COLO829 (cell line): ENCODE measurements around the gene DSCAM.

Source experiments
- DNase-seq: peaks from one replicate; pipeline ENCODE4 v3.0.0; 2012; ENCODE audit warnings: low spot score

Gene DSCAM

GRCh38 chr21:40837456-40837855 lies 9.5 kb downstream of the DSCAM start:
- DNase-seq: no peak

GRCh38 chr21:40835184-40835694 lies 11.7 kb downstream of the DSCAM start:
- DNase-seq: no peak

GRCh38 chr21:40833184-40833583 lies 13.8 kb downstream of the DSCAM start:
- DNase-seq: no peak

GRCh38 chr21:40832316-40832715 lies 14.6 kb downstream of the DSCAM start:
- no peak for DNase-seq

DNA sequence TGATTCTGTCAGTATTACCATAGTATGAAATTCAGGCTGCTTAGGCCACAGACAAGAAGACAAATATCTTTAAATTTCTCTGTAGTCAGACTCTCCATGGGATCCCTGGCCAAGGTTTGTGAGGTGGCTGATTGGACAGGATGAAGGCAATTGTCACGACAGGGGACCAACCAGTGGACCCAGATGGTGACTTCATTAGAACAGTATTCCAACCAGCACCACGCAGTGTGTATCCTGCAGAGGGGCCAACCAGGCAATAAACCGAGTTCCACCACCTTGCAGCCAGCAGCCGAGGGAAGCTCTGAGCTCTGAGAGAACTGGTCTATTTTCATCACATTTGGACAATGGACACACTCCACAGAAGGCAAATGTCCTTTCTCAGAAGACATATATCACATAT lies 16.1 kb downstream of the DSCAM start:
- no peak for DNase-seq

- DNase-seq: no peak
Observed at GRCh38 chr21:40829791-40830190, 17.2 kb downstream of the DSCAM start.

DNA sequence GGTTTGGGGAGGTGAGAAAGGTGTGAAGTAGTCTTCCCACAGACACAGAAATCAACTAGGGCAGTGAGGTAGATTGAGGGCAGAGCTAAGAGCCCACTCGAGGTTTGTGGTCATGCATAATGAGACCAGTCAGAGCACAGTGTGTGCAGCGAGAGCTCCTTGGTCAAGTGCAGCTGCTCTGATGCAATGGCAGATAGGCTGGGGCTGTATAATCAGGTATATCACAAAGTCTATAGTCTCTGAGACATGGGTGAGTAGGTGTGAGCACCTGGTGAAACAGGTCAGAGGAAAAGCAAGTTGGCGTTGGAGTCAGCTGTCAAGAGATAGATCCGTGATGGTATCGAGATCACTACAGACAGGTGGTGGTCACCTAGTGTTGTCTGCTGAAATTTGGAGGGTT lies 17.6 kb downstream of the DSCAM start:
- DNase-seq: no peak

GRCh38 chr21:40827509-40827908 lies 19.4 kb downstream of the DSCAM start:
- no peak for DNase-seq

GRCh38 chr21:40819071-40819900 lies 27.7 kb downstream of the DSCAM start:
- no peak for DNase-seq

DNA sequence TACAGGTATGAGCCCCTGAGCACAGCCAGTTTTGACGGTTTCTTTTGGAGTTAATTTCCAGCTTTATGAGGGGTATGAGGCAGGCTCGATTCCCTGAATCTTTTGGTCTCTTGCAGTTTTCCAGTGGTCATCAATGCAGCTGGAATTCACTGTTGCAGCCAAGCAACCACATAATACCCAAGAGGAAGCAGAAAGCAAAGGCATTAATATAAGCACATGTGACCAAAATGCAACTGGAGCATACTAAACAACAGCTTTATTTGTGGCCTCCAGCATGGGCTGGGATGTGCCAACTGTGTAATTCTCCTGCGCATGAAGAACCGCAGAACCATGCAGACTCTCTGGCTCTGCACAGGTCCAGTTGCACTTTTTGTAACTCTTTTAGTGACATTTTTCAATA lies 33.0 kb downstream of the DSCAM start:
- no peak for DNase-seq

- DNase-seq: no peak
Observed at GRCh38 chr21:40809673-40810197, 37.2 kb downstream of the DSCAM start.

- no peak for DNase-seq
Observed at GRCh38 chr21:40803101-40803500, 43.9 kb downstream of the DSCAM start.

DNA sequence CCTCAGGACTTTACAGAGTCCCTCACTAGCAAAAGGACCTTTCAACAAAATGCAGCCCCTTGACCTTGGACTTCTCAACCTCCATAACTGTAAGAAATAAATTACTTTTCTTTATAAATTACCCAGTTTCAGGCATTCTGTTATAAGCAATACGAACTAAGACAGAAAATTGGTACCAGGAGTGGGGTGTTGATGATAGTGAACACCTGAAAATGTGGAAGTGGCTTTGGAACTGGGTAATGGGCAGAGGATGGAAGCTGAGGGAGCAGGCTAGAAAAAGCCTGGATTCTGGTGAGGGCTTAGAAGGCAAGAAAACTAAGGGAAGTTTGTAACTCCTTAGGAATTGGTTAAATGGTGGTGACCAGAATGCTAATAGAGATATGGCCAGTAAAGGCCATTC lies 46.8 kb downstream of the DSCAM start:
- no peak for DNase-seq

DNA sequence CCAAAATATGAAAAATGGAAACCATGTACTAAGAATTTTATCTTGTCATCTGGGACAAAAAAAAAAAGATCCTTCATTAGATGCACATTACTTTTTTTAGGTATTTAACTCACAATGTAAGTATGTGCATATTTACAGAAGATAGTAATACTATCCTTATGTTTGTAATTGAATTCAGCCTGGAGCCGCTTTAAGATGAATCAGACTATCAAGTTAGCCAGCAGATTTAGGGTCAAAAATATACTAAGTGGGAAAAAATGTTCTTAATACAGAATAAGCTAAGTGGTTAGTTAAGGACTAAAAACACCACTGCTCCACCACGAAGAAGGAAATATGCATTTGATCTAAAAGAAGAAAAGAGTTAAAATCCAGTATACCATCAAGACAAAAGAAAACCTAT lies 49.1 kb downstream of the DSCAM start:
- DNase-seq: no peak

GRCh38 chr21:40797410-40797809 lies 49.5 kb downstream of the DSCAM start:
- no peak for DNase-seq

GRCh38 chr21:40796464-40796863 lies 50.5 kb downstream of the DSCAM start:
- DNase-seq: no peak

DNA sequence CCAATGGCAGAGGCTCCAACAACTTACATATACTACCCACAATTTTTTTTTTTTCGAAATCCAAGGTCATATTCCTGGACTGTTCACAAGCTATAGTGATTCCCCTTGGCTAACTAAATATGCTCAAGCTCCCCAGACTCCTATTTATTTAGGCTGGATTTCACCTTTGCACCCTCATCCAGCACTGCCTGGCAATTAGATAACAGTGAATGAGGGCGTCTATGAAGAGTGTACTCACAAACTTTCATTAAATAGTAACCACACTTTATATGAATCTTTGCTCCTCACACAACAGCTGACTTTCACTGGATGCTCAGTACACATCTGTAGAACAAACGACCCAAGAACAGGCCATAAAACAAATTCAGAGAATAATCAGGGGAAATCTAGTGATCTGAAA lies 51.6 kb downstream of the DSCAM start:
- DNase-seq: no peak

- DNase-seq: no peak
Observed at GRCh38 chr21:40792691-40793456, 54.1 kb downstream of the DSCAM start.

- no peak for DNase-seq
Observed at GRCh38 chr21:40788635-40789034, 58.3 kb downstream of the DSCAM start.

GRCh38 chr21:40783404-40783803 lies 63.6 kb downstream of the DSCAM start:
- DNase-seq: no peak

DNA sequence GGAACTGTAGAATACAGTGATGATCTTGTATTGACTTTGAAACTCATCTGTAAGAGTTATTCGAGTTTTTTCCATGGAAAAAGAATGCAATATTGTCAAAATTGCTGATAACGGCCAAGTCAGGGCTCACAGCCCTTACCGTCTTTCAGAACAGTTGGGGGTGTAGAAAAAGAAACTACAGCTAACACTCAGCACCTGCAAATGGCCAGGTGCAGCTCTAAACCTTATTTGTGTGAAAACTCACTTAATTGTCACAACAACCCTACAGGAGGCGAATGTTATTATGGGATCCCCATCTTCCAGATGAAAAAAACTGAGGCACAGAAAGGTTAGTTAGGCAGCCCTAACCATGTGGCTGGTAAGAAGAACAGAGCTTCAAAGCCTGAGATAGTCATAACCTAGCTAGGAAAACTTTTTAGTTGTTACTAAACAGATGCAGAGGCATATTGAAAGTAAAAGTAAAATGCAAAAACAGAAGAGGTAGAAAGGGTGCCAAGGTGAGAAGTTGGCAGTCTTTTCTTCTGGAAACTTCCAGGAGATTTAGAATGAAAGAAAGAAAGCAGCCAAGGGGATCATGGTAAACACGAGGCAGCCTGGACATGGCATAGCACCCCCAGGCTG lies 76.4 kb downstream of the DSCAM start:
- no peak for DNase-seq

- no peak for DNase-seq
Observed at GRCh38 chr21:40769231-40769630, 77.7 kb downstream of the DSCAM start.

DNA sequence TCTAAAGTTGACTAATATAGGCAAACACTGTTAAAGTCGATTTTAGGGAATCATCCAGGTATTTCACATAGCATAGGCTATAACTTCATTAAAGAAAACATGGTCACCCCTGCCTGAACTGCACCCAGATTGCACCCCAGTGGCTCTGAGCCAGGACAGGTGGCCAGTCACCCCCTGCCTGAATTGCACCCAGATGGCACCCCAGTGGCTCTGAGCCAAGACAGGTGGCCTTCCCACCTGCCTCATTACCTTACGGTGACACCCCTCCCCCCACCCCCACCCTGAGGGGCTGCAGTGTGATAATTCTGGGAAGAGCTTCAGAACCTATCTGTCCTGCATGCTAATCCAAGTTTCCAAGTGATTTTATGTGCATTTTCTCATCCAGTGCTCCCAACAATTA lies 78.9 kb downstream of the DSCAM start:
- no peak for DNase-seq
